Erythroblast (primary cell): ENCODE measurements around the gene PGBD5.

ENCODE experiments used
- GATA1 ChIP-seq: IDR thresholded peaks from 2 replicates; pipeline ENCODE4 v1.6.1; 2011; ENCODE audit warnings: low read depth, mild to moderate bottlenecking, control low read depth, low read length, moderate library complexity
- POLR2A ChIP-seq: IDR thresholded peaks from 2 replicates; pipeline ENCODE4 v1.6.1; 2011; ENCODE audit warnings: mild to moderate bottlenecking, low read length

DNA sequence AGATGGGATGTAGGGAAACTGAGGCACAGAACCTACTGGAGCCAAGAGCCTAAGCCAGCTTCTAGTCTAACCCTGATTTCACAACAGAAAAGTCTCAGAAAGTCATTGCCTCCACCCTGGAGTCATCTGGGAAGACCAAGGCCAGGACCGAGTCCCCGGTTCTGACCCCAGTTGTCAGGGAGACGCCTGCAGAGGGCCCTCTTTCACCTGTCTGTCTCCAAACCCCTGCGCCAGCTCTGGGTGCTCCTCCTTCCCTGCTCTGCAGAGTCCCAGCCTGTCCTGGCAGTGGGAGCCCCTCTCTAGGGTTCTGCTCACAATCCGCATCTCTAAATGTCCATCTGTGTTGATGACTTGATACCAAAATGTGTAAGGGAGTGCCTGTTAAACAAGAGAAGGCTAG is 149.7 kb downstream of the PGBD5 start:
- TF ChIP-seq POLR2A (no peak), GATA1 (no peak)
